K562 (cell line): ENCODE data around the gene GLI3. TPM values are rescaled to one million over a fixed set of nuclear protein-coding genes. Genes with fewer than 3 reads are reported as not detected.

Experiments
- ATAC-seq: fragments of 200-7000 bp; cut with Tn5 transposase; 3 replicates; pipeline ENCODE4 v1.9.1; 2020; ENCODE audit warnings: moderate library complexity
- BruUV-seq: library from RNA; stranded (reverse); fragments of 400-500 nt; replicated peaks from 2 replicates; lab custom pipeline; 2021; lab: Mats Ljungman, UMichigan
- CTCF ChIA-PET: fragments of 300-600 bp; formaldehyde crosslinking; extraction: SDS; loops from one replicate; lab custom pipeline; 2021; ENCODE audit warnings: low intra/inter-chr PET ratio; lab: Yijun Ruan, JAX
- POLR2A ChIA-PET: fragments of 300-600, 350-650 bp; sonication (Branson Sonifier 250); formaldehyde crosslinking; extraction: SDS; loops from one replicate; lab custom pipeline; 2021; ENCODE audit warnings: antibody characterized with exemption, inconsistent platforms; lab: Yijun Ruan, JAX
- DNase-seq, 4 experiments: peaks; one replicate each; pipeline versions ENCODE4 v3.0.0 to v3.0.0-alpha.2; 2011 to 2018; ENCODE audit warnings: low spot score in 3 of 4, mixed read lengths in 3 of 4; ENCODE audit errors: extremely low read depth in 1 of 4
- FAIRE-seq: peaks from 2 replicates; lab custom pipeline; 2011; peaks lifted over from hg19 to GRCh38; lab: Jason Lieb, UNC
- H2AFZ ChIP-seq: 2 replicates; pipeline ENCODE4 v1.6.0; 2011; ENCODE audit warnings: low read depth, low read length, control low read depth, inconsistent platforms
- H3K27ac ChIP-seq: fragments of 200-600 bp; 3 replicates; pipeline ENCODE4 v1.8.0; 2011; ENCODE audit warnings: low read depth, mild to moderate bottlenecking, control low read depth, inconsistent platforms, low read length, moderate library complexity, mixed read lengths; ENCODE audit errors: extremely low read depth
- H3K27me3 ChIP-seq, 2 experiments: fragments of 300-600 bp in 1 of 2; 2 replicates in 1 of 2; 3 replicates in 1 of 2; pipeline versions ENCODE4 v1.6.0 to v1.8.0; 2011; ENCODE audit warnings: inconsistent platforms in 2 of 2, low read length in 2 of 2, mild to moderate bottlenecking in 1 of 2, mixed read lengths in 1 of 2, moderate library complexity in 1 of 2; ENCODE audit not compliant: control insufficient read depth in 2 of 2, insufficient read depth in 2 of 2
- H3K36me3 ChIP-seq: fragments of 300-600 bp; 3 replicates; pipeline ENCODE4 v1.8.0; 2011; ENCODE audit warnings: mild to moderate bottlenecking, low read length, inconsistent platforms; ENCODE audit not compliant: control insufficient read depth, insufficient read depth
- H3K4me1 ChIP-seq, 2 experiments: fragments of 200-600 bp in 1 of 2; replicated peaks in 1 of 2; 2 replicates in 1 of 2; 3 replicates in 1 of 2; pipeline versions ENCODE4 v1.5.1 to v1.8.0; 2011; ENCODE audit warnings: inconsistent platforms in 2 of 2, low read length in 2 of 2, mild to moderate bottlenecking in 1 of 2, mixed read lengths in 1 of 2, moderate library complexity in 1 of 2; ENCODE audit not compliant: control insufficient read depth in 2 of 2, insufficient read depth in 2 of 2
- H3K4me2 ChIP-seq: 2 replicates; pipeline ENCODE4 v1.6.1; 2011; ENCODE audit warnings: low read length, control low read depth, inconsistent platforms, mixed read lengths; ENCODE audit not compliant: insufficient read depth
- H3K4me3 ChIP-seq: fragments of 200-600 bp; sonication (generic), shearing (Covaris generic); 2 replicates; pipeline ENCODE4 v1.5.1; 2016; ENCODE audit warnings: control low read depth, inconsistent platforms
- H3K79me2 ChIP-seq: fragments of 200-600 bp; 3 replicates; pipeline ENCODE4 v1.8.0; 2011; ENCODE audit warnings: low read length, inconsistent platforms; ENCODE audit not compliant: control insufficient read depth, insufficient read depth
- H3K9ac ChIP-seq, 2 experiments: 2 replicates each; pipeline versions ENCODE4 v1.6.0 to v1.6.1; 2011; ENCODE audit warnings: low read depth in 2 of 2, low read length in 2 of 2, control low read depth in 1 of 2, inconsistent platforms in 1 of 2, mild to moderate bottlenecking in 1 of 2, mixed read lengths in 1 of 2; ENCODE audit not compliant: insufficient read depth in 1 of 2
- H3K9me1 ChIP-seq: one replicate; pipeline ENCODE4 v1.6.0; 2011; ENCODE audit warnings: inconsistent platforms, mild to moderate bottlenecking, low read length, moderate library complexity; ENCODE audit not compliant: control insufficient read depth, insufficient read depth
- H3K9me3 ChIP-seq: replicated peaks from 2 replicates; pipeline ENCODE4 v1.5.1; 2011; ENCODE audit warnings: low read depth, low read length, inconsistent platforms; ENCODE audit not compliant: control insufficient read depth, insufficient read depth
- H4K20me1 ChIP-seq: replicated peaks from 2 replicates; pipeline ENCODE4 v1.6.1; 2011; ENCODE audit warnings: low read length, inconsistent platforms, mixed read lengths; ENCODE audit not compliant: control insufficient read depth, insufficient read depth
- AFF4 ChIP-seq: sonication (generic); formaldehyde crosslinking; IDR thresholded peaks from 2 replicates; pipeline ENCODE4 v1.8.0; 2023; ENCODE audit warnings: mild to moderate bottlenecking, missing genetic modification reagents
- CAMTA2 ChIP-seq: fragments of 250-450 bp; sonication (Bioruptor Pico); conservative IDR thresholded peaks from 2 replicates; pipeline ENCODE4 v1.5.1; 2022
- HDAC1 ChIP-seq, 2 experiments: fragments of 450-650 bp; IDR thresholded peaks; 2 replicates each; pipeline ENCODE4 v1.6.1; 2016 to 2017; ENCODE audit warnings: inconsistent platforms in 1 of 2, mild to moderate bottlenecking in 1 of 2, moderate library complexity in 1 of 2
- MECOM ChIP-seq: fragments of 250-450 bp; sonication (Bioruptor Pico); IDR thresholded peaks from 2 replicates; pipeline ENCODE4 v1.8.0; 2022; ENCODE audit warnings: inconsistent platforms
- NFE2 ChIP-seq: IDR thresholded peaks from 2 replicates; pipeline ENCODE4 v1.6.1; 2014; ENCODE audit warnings: antibody characterized with exemption, low read depth
- POLR2G ChIP-seq: fragments of 200-400 bp; formaldehyde crosslinking; IDR thresholded peaks from 2 replicates; pipeline ENCODE4 v1.6.1; 2017; ENCODE audit warnings: low read depth, mild to moderate bottlenecking, antibody characterized with exemption, low read length, moderate library complexity
- POU5F1 ChIP-seq: fragments of 150-350 bp; IDR thresholded peaks from 2 replicates; pipeline ENCODE4 v1.6.1; 2014; ENCODE audit warnings: borderline replicate concordance, low read length, low read depth, mild to moderate bottlenecking; ENCODE audit not compliant: partially characterized antibody
- PURB ChIP-seq: sonication (generic); formaldehyde crosslinking; IDR thresholded peaks from 2 replicates; pipeline ENCODE4 v1.9.0; 2021; ENCODE audit warnings: low read depth, mild to moderate bottlenecking, missing genetic modification reagents
- RERE ChIP-seq: sonication (generic); formaldehyde crosslinking; IDR thresholded peaks from 2 replicates; pipeline ENCODE4 v1.8.0; 2023; ENCODE audit warnings: missing genetic modification reagents, mild to moderate bottlenecking, borderline replicate concordance
- RHOXF2B ChIP-seq: fragments of 250-450 bp; sonication (Bioruptor Pico); conservative IDR thresholded peaks from 2 replicates; pipeline ENCODE4 v1.5.1; 2021
- TRIM24 ChIP-seq, 2 experiments: fragments of 450-650 bp; IDR thresholded peaks; 2 replicates each; pipeline ENCODE4 v1.6.1; 2016
- U2AF2 ChIP-seq: fragments of 200-400 bp; formaldehyde crosslinking; optimal IDR thresholded peaks from 2 replicates; pipeline ENCODE3; 2017; ENCODE audit warnings: low read depth, mild to moderate bottlenecking, low read length
- ZNF146 ChIP-seq: IDR thresholded peaks from one replicate; pipeline ENCODE4 v1.6.1; 2018; ENCODE audit warnings: missing compliant biosample characterization; ENCODE audit not compliant: unreplicated experiment
- ZNF347 ChIP-seq: fragments of 450-650 bp; formaldehyde crosslinking; IDR thresholded peaks from 2 replicates; pipeline ENCODE4 v1.4.0; 2020; ENCODE audit warnings: low read depth, mild to moderate bottlenecking, moderate library complexity
- ZNF384 ChIP-seq: IDR thresholded peaks from 2 replicates; pipeline ENCODE4 v1.6.1; 2012; ENCODE audit warnings: low read depth, low read length, improper control_type of control experiment
- ZZZ3 ChIP-seq: fragments of 450-650 bp; IDR thresholded peaks from 2 replicates; pipeline ENCODE4 v1.6.1; 2016; ENCODE audit warnings: antibody characterized with exemption, mild to moderate bottlenecking, moderate library complexity
- WGBS: fragments of 100-300 bp; shearing (Covaris generic); methylation state at CpG from one replicate; pipeline ENCODE4 v1.1.6; 2016; ENCODE audit warnings: low coverage, mixed read lengths; ENCODE audit not compliant: insufficient coverage; ENCODE audit errors: missing lambda C conversion rate; 5-methylcytosine and 5-hydroxymethylcytosine counted together
- in situ Hi-C: fragments of 300-500 bp; cut with MboI; formaldehyde crosslinking; loops from 4 replicates; pipeline ENCODE4 v1.15.0; 2018; ENCODE audit warnings: inconsistent platforms, mixed read lengths
- intact Hi-C: fragments of 100-400 bp; cut with micrococcal nuclease; formaldehyde crosslinking; loops from 2 replicates; pipeline ENCODE4 v1.14.2; 2022
- polyA plus RNA-seq, 8 experiments: library from polyadenylated mRNA; depleted of rRNA in 4 of 8; stranded (reverse) in 5 of 8; unstranded in 3 of 8; fragments of >200 nt; fragmentation: Nextera tagmentation in 2 of 8; fragmentation: Illumina TruSeq in 1 of 8; extraction: Ambion mirVana in 2 of 8; extraction: Trizol in 1 of 8; gene quantifications; 2 replicates each; pipeline versions ENCODE4 v1.2.1 to v1.2.3, GENCODE V29; 2011 to 2014; ENCODE audit warnings: inconsistent platforms in 1 of 8, missing spikeins in 1 of 8
- total RNA-seq, 7 experiments: library from RNA; depleted of rRNA in 6 of 7; stranded (reverse); fragments of >200 nt in 6 of 7; fragmentation: Illumina TruSeq in 2 of 7; extraction: Trizol in 2 of 7; gene quantifications; 2 replicates each; pipeline versions ENCODE4 v1.2.1 to v1.2.3, GENCODE V29; 2011 to 2021; ENCODE audit warnings: low replicate concordance in 1 of 7

The GLI3 gene
- total and polyA plus RNA-seq, 9 of the 15 experiments (the other 6 are each of a cell fraction or from before 2014, with no cell fraction given), result 0.01 to 0.18 (median 0.07) TPM; not detected in 6

- WGBS, result 3% methylated on average over 5 of the region's 5 CpGs
- intact Hi-C loops (no loop called here), in situ Hi-C loops (no loop called here)
- Histone ChIP-seq H3K4me2 (no peak overlapping the region), H3K4me3 (no peak overlapping the region), H4K20me1 (no peaks in the 10 kb centered on the region), H3K9me1 (no peaks in the 10 kb centered on the region), H3K36me3 (no peaks in the 10 kb centered on the region), H3K27me3 (peaks cover 4 to 8% of the 10 kb centered on the region in 2 experiments; a peak in 1 of 5 replicates), H3K9me3 (no peaks in the 10 kb centered on the region), H3K79me2 (no peaks in the 10 kb centered on the region), H3K9ac (no peak overlapping the region), H3K4me1 (no peaks in the 10 kb centered on the region), H3K27ac (no peak overlapping the region), H2AFZ (no peak overlapping the region)
- DNase-seq (no peak), ATAC-seq (no peak), FAIRE-seq (no peak)
- ChIA-PET CTCF (no interaction called here), POLR2A (interaction anchor here (0.6 to 1.1 kb wide), 3 partner anchors 10 to 73 kb away, joined by 3 read pairs; no protein-coding TSS in a partner anchor)
- no TSS peak for BruUV-seq
- TF ChIP-seq U2AF2 (no peak), ZZZ3 (no peak), RHOXF2B (CRISPR knock-in tag) (no peak), ZNF146 (no peak), RERE (no peak), HDAC1 (IDR thresholded peaks at IDR 0.05) (no peak), TRIM24 (IDR thresholded peaks at IDR 0.05) (no peak), ZNF384 (no peak), MECOM (no peak), AFF4 (CRISPR knock-in tag) (no peak), ZNF347 (CRISPR knock-in tag) (no peak), CAMTA2 (CRISPR knock-in tag) (no peak), POLR2G (no peak), POU5F1 (no peak), NFE2 (no peak), PURB (CRISPR knock-in tag) (no peak)
These were observed 15.7 kb downstream of the GLI3 start for GRCh38 chr7:42221304-42221703.
